Motor neuron (in vitro differentiated cells): ENCODE data around the gene FASTKD2. TPM values are rescaled to one million over a fixed set of nuclear protein-coding genes. Genes with fewer than 3 reads are reported as not detected.

Experiments
- ATAC-seq, 8 experiments: fragments of 200-7000 bp; cut with Tn5 transposase; replicated peaks in 6 of 8; 2 replicates each; pipeline ENCODE4 v1.8.0; 2021; ENCODE audit warnings: mild to moderate bottlenecking in 8 of 8, moderate library complexity in 8 of 8
- H3K27ac ChIP-seq, 2 donors: fragments of 250-450 bp; sonication (Bioruptor Pico); 2 replicates each; pipeline ENCODE4 v1.9.0; 2021; ENCODE audit warnings: antibody characterized with exemption in 2 of 2, mild to moderate bottlenecking in 2 of 2, moderate library complexity in 1 of 2
- H3K4me1 ChIP-seq, 2 donors: fragments of 250-450 bp; sonication (Bioruptor Pico); replicated peaks in 1 of 2; 2 replicates each; pipeline ENCODE4 v1.6.1; 2021; ENCODE audit warnings: antibody characterized with exemption in 2 of 2, mild to moderate bottlenecking in 2 of 2, moderate library complexity in 1 of 2
- H3K4me3 ChIP-seq, 5 donors: fragments of 250-450 bp; sonication (Bioruptor Pico); 2 replicates each; pipeline ENCODE4 v1.9.0; 2021; ENCODE audit warnings: antibody characterized with exemption in 5 of 5, mild to moderate bottlenecking in 5 of 5, moderate library complexity in 4 of 5
- WGBS, 10 experiments: fragments of 450-650 bp; shearing (Covaris generic); methylation state at CpG; one replicate each; pipeline ENCODE4 v1.0.0; 2022; 5-methylcytosine and 5-hydroxymethylcytosine counted together
- in situ Hi-C, 9 experiments: fragments of 400-800 bp; cut with MboI; loops; one replicate each; pipeline ENCODE4 v1.15.0; 2021; ENCODE audit warnings: low sequenced_read_pairs in 9 of 9, low pct_unique_long_range_greater_than_20kb in 2 of 9; ENCODE audit not compliant: unreplicated experiment in 9 of 9
- total RNA-seq, 8 experiments: library from RNA; unstranded; fragments of 300-600 nt; gene quantifications; 2 replicates each; pipeline versions ENCODE4 v1.2.3 to v1.2.4, GENCODE V29; 2022

FASTKD2 gene
- 10 to 100 TPM; 26.2 to 43.0 (median 32.9) TPM for total RNA-seq

- Histone ChIP-seq H3K4me1 (peaks cover 5 to 13% of the 10 kb centered on the region in 2 donors), H3K27ac (peak within 1 kb of the TSS; percentile 84 to 92), H3K4me3 (peak within 1 kb of the TSS; percentile 59 to 99 (median 64))
- ATAC-seq, result peak; percentile 88 to 96 (median 95)
- in situ Hi-C loops, result loop anchor here in 2 of 9 experiments (25.0 kb wide), 1 partner anchor 203 kb away; no protein-coding TSS in a partner anchor
- 0 to 1% (median 0%) methylated on average over 2 to 42 of the region's 46 CpGs for WGBS, 10 experiments
Measured at GRCh38 chr2:206765242-206766056, at the start of gene FASTKD2, which contains the start of gene MDH1B. Gene FASTKD2 (plus strand): TSS chr2:206765606. CDS start chr2:206766694, 1,088 bp downstream. Gene MDH1B (minus strand): TSS chr2:206765328. CDS start chr2:206765271, 57 bp downstream.

- H3K27ac ChIP-seq, result no peak overlapping the region
- WGBS, 10 experiments, result 92 to 100% (median 95%) methylated on average over 1 to 3 of the region's 3 CpGs; no CpG with 5 or more reads in 7 of the 10 experiments
- in situ Hi-C loops, result no loop called here
- ATAC-seq, result no peak
- no peaks in the 10 kb centered on the region for H3K4me1 ChIP-seq
- no peak overlapping the region for H3K4me3 ChIP-seq
Measured at GRCh38 chr2:206716623-206717022, 48.8 kb upstream of the FASTKD2 start.

- no peak for ATAC-seq
- in situ Hi-C loops, result no loop called here
- 20 to 100% (median 91%) methylated on average over 1 of the region's 1 CpG; no CpG with 5 or more reads in 3 of the 10 experiments for WGBS, 10 experiments
- Histone ChIP-seq H3K4me3 (no peak within 1 kb of the TSS), H3K27ac (no peak within 1 kb of the TSS), H3K4me1 (no peaks in the 10 kb centered on the region)
Measured at GRCh38 chr2:206718296-206718695, 47.1 kb upstream of the FASTKD2 start, which contains the start of gene DYTN. Gene DYTN (minus strand): TSS chr2:206718396. CDS start chr2:206718279, 117 bp downstream.

GRCh38 chr2:206721256-206721920 lies 44.0 kb upstream of the FASTKD2 start:
- 18 to 100% (median 89%) methylated on average over 1 to 4 of the region's 4 CpGs for WGBS, 10 experiments
- peak in 3 of 8 experiments; percentile 50 to 95 (median 84) for ATAC-seq
- Histone ChIP-seq H3K4me1 (no peaks in the 10 kb centered on the region), H3K4me3 (no peak overlapping the region), H3K27ac (no peak overlapping the region)
- in situ Hi-C loops, result no loop called here

- no peak overlapping the region for H3K27ac ChIP-seq
- no peak overlapping the region for H3K4me3 ChIP-seq
- H3K4me1 ChIP-seq, result no peaks in the 10 kb centered on the region
- 18 to 100% (median 93%) methylated on average over 1 of the region's 1 CpG; no CpG with 5 or more reads in 1 of the 10 experiments for WGBS, 10 experiments
- no peak for ATAC-seq
- in situ Hi-C loops, result no loop called here
Measured at GRCh38 chr2:206723288-206723687, 42.1 kb upstream of the FASTKD2 start.

- no peak overlapping the region for H3K4me3 ChIP-seq
- H3K27ac ChIP-seq, result no peak overlapping the region
- in situ Hi-C loops, result no loop called here
- H3K4me1 ChIP-seq, result no peaks in the 10 kb centered on the region
- no peak for ATAC-seq
- 29 to 100% (median 87%) methylated on average over 1 to 2 of the region's 2 CpGs; no CpG with 5 or more reads in 3 of the 10 experiments for WGBS, 10 experiments
Measured at GRCh38 chr2:206727287-206727686, 38.1 kb upstream of the FASTKD2 start.

- Histone ChIP-seq H3K4me3 (no peak overlapping the region), H3K27ac (no peak overlapping the region), H3K4me1 (no peaks in the 10 kb centered on the region)
- ATAC-seq, result peak; percentile 75 to 95 (median 88)
- in situ Hi-C loops, result no loop called here
- WGBS, 10 experiments, result 21 to 100% (median 70%) methylated on average over 1 to 7 of the region's 7 CpGs
Measured at GRCh38 chr2:206728277-206729199, 36.9 kb upstream of the FASTKD2 start.

- H3K4me1 ChIP-seq, result no peaks in the 10 kb centered on the region
- no peak for ATAC-seq
- no peak overlapping the region for H3K27ac ChIP-seq
- 0 to 100% (median 63%) methylated on average over 1 to 2 of the region's 2 CpGs; no CpG with 5 or more reads in 3 of the 10 experiments for WGBS, 10 experiments
- in situ Hi-C loops, result no loop called here
- no peak overlapping the region for H3K4me3 ChIP-seq
Measured at GRCh38 chr2:206733341-206733740, 32.1 kb upstream of the FASTKD2 start.

- H3K27ac ChIP-seq, result no peak overlapping the region
- no peak overlapping the region for H3K4me3 ChIP-seq
- 21 to 96% (median 80%) methylated on average over 1 to 5 of the region's 5 CpGs; no CpG with 5 or more reads in 3 of the 10 experiments for WGBS, 10 experiments
- in situ Hi-C loops, result no loop called here
- no peaks in the 10 kb centered on the region for H3K4me1 ChIP-seq
- ATAC-seq, result no peak
Measured at GRCh38 chr2:206736935-206737334, 28.5 kb upstream of the FASTKD2 start.

- H3K4me3 ChIP-seq, result no peak overlapping the region
- no peak for ATAC-seq
- no peak overlapping the region for H3K27ac ChIP-seq
- in situ Hi-C loops, result no loop called here
- no peaks in the 10 kb centered on the region for H3K4me1 ChIP-seq
- WGBS, 10 experiments, result 0 to 100% (median 72%) methylated on average over 1 to 2 of the region's 2 CpGs; no CpG with 5 or more reads in 5 of the 10 experiments
Measured at GRCh38 chr2:206739271-206739670, 26.1 kb upstream of the FASTKD2 start.

GRCh38 chr2:206740800-206741199 lies 24.6 kb upstream of the FASTKD2 start:
- no peak overlapping the region for H3K4me3 ChIP-seq
- H3K27ac ChIP-seq, result no peak overlapping the region
- no peak for ATAC-seq
- no peaks in the 10 kb centered on the region for H3K4me1 ChIP-seq
- in situ Hi-C loops, result no loop called here
- 0 to 91% (median 33%) methylated on average over 1 to 2 of the region's 2 CpGs; no CpG with 5 or more reads in 1 of the 10 experiments for WGBS, 10 experiments

- Histone ChIP-seq H3K4me1 (no peaks in the 10 kb centered on the region), H3K27ac (no peak overlapping the region), H3K4me3 (no peak overlapping the region)
- in situ Hi-C loops, result loop anchor here in 2 of 9 experiments (25.0 kb wide), 1 partner anchor 195 kb away; no protein-coding TSS in a partner anchor
- 9 to 86% (median 55%) methylated on average over 1 of the region's 1 CpG; no CpG with 5 or more reads in 2 of the 10 experiments for WGBS, 10 experiments
- ATAC-seq, result no peak
Measured at GRCh38 chr2:206756816-206757215, 8.6 kb upstream of the FASTKD2 start.
